ENCODE data around the gene VTA1.

VTA1 gene

GRCh38 chr6:142271476-142271875 is 124.4 kb downstream of the VTA1 start:
- DNase-seq (ENCODE audit: low read depth): no peak
